Skeletal muscle satellite cell (primary cell): ENCODE measurements around the gene KRTAP16-1. TPM values are rescaled to one million over a fixed set of nuclear protein-coding genes. Genes with fewer than 3 reads are reported as not detected.

Source experiments
- H3K27me3 ChIP-seq: 2 replicates; pipeline ENCODE4 v1.7.0; 2013; ENCODE audit warnings: low read length; ENCODE audit not compliant: control insufficient read depth, insufficient read depth
- H3K36me3 ChIP-seq: 2 replicates; pipeline ENCODE4 v1.7.0; 2013; ENCODE audit warnings: mild to moderate bottlenecking, control low read depth, low read length; ENCODE audit not compliant: insufficient read depth
- H3K4me1 ChIP-seq: 2 replicates; pipeline ENCODE4 v1.7.0; 2013; ENCODE audit warnings: low read length; ENCODE audit not compliant: control insufficient read depth, insufficient read depth
- H3K4me2 ChIP-seq: 2 replicates; pipeline ENCODE4 v1.7.0; 2013; ENCODE audit warnings: mild to moderate bottlenecking, low read length
- H3K4me3 ChIP-seq: 2 replicates; pipeline ENCODE4 v1.7.0; 2013; ENCODE audit warnings: low read length
- H3K9ac ChIP-seq: 2 replicates; pipeline ENCODE4 v1.7.0; 2013; ENCODE audit warnings: mild to moderate bottlenecking, low read depth, low read length, moderate library complexity
- H3K9me3 ChIP-seq: replicated peaks from 2 replicates; pipeline ENCODE4 v1.7.0; 2013; ENCODE audit warnings: mild to moderate bottlenecking, control low read depth, low read length
- small RNA-seq: library from RNA; depleted of rRNA; stranded (forward); fragments of <200 nt; gene quantifications from one replicate; pipeline ENCODE3, GENCODE V24; 2012

Gene KRTAP16-1

GRCh38 chr17:41258406-41258805 is 50.7 kb downstream of the KRTAP16-1 start:
- Histone ChIP-seq H3K9ac (no peak overlapping the region), H3K27me3 (peaks cover 10% of the 10 kb centered on the region), H3K4me1 (peaks cover 11% of the 10 kb centered on the region), H3K9me3 (no peaks in the 10 kb centered on the region), H3K4me3 (no peak overlapping the region), H3K4me2 (no peak overlapping the region), H3K36me3 (no peaks in the 10 kb centered on the region)

Small RNA genes lying within 50 kb of the gene (small RNA-seq; reads per million reads assigned to genes)
- gene KRTAP9-10P, result not detected
